ENCODE data around the gene CDC73.

DNA sequence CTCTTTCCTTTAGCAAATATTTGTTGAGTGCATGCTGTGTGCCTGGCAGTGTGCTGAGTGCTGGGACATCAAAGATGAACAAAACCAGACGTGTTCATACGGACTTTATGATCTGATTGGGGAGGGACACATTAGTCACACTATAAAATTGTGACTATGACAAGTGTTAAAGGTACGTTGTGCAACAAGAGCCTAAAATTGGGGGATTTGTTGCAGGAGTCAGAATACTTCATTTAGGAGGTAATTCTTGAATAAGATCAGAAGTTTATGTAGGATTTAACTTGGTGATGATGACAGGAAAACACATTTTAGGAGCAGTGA, 35.0 kb downstream of the CDC73 start:
- no peak for TF ChIP-seq EZH2 (IDR thresholded peaks at IDR 0.05; ENCODE audit: low read length, missing control alignments)
- TF ChIP-seq, protein P1, sequence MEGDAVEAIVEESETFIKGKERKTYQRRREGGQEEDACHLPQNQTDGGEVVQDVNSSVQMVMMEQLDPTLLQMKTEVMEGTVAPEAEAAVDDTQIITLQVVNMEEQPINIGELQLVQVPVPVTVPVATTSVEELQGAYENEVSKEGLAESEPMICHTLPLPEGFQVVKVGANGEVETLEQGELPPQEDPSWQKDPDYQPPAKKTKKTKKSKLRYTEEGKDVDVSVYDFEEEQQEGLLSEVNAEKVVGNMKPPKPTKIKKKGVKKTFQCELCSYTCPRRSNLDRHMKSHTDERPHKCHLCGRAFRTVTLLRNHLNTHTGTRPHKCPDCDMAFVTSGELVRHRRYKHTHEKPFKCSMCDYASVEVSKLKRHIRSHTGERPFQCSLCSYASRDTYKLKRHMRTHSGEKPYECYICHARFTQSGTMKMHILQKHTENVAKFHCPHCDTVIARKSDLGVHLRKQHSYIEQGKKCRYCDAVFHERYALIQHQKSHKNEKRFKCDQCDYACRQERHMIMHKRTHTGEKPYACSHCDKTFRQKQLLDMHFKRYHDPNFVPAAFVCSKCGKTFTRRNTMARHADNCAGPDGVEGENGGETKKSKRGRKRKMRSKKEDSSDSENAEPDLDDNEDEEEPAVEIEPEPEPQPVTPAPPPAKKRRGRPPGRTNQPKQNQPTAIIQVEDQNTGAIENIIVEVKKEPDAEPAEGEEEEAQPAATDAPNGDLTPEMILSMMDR (conservative IDR thresholded peaks at IDR 0.05 in 1 of 2, IDR thresholded peaks at IDR 0.05 in 1 of 2; ENCODE audit: low read depth in 1 of 2, low read length in 2 of 2): no peak
